Esophagus muscularis mucosa (tissue), 3 donors: Measurements from ENCODE around the gene TRPC4AP.

Experiments used
- CTCF ChIP-seq, 3 experiments: fragments of 200-600 bp in 2 of 3; fragments of 450-650 bp in 1 of 3; sonication (generic) in 2 of 3; IDR thresholded peaks; one replicate each; pipeline ENCODE4 v1.5.1; 2017 to 2019; ENCODE audit warnings: antibody characterized with exemption in 3 of 3, mild to moderate bottlenecking in 2 of 3, moderate library complexity in 1 of 3
- EP300 ChIP-seq: sonication (generic); formaldehyde crosslinking; IDR thresholded peaks from one replicate; pipeline ENCODE4 v1.6.1; 2017; ENCODE audit warnings: antibody characterized with exemption

GRCh38 chr20:34983089-34983820 is 109.4 kb downstream of the TRPC4AP start:
- no peak for TF ChIP-seq CTCF (IDR thresholded peaks at IDR 0.05)
- TF ChIP-seq EP300: no peak
